PFSK-1 (cell line): ENCODE measurements around the gene CEBPG.

ENCODE experiments used
- FOXP2 ChIP-seq: optimal IDR thresholded peaks from 2 replicates; pipeline ENCODE3; 2011; ENCODE audit warnings: borderline replicate concordance, control low read depth, inconsistent platforms; ENCODE audit not compliant: insufficient read depth; ENCODE audit errors: extremely low read length, extremely low read depth
- POLR2AphosphoS5 ChIP-seq: IDR thresholded peaks from 2 replicates; pipeline ENCODE4 v1.6.1; 2012; ENCODE audit warnings: low read depth, mild to moderate bottlenecking, control low read depth, low read length, moderate library complexity
- REST ChIP-seq, 2 experiments: IDR thresholded peaks; 2 replicates each; pipeline versions ENCODE4 v1.6.1 to v1.8.0; 2011 to 2012; ENCODE audit warnings: low read depth in 2 of 2, low read length in 2 of 2, control low read depth in 1 of 2, inconsistent platforms in 1 of 2, mild to moderate bottlenecking in 1 of 2, moderate library complexity in 1 of 2; ENCODE audit not compliant: insufficient read depth in 1 of 2
- SIN3A ChIP-seq: IDR thresholded peaks from 2 replicates; pipeline ENCODE4 v1.6.1; 2012; ENCODE audit warnings: mild to moderate bottlenecking, low read length, moderate library complexity, borderline replicate concordance; ENCODE audit not compliant: insufficient read depth
- TAF1 ChIP-seq: IDR thresholded peaks from 2 replicates; pipeline ENCODE4 v1.6.1; 2012; ENCODE audit warnings: low read length, control low read depth, borderline replicate concordance; ENCODE audit not compliant: insufficient read depth

GRCh38 chr19:33387351-33388230 is 14.1 kb downstream of the CEBPG start:
- TF ChIP-seq POLR2AphosphoS5 (no peak), REST (IDR thresholded peaks at IDR 0.05; ENCODE audit: insufficient read depth in 1 of 2, low read depth in 2 of 2, low read length in 2 of 2) (no peak), FOXP2 (no peak), TAF1 (no peak), SIN3A (no peak)
